ACHN (cell line): ENCODE results near the gene MAP10.

Experiments used
- DNase-seq: peaks from one replicate; pipeline ENCODE4 v3.0.0-alpha.2; 2015
- in situ Hi-C: cut with HindIII; loops from 2 replicates; pipeline ENCODE4 v1.10.0; 2017; ENCODE audit warnings: low sequenced_read_pairs, low pct_ligation_motif_present, low pct_unique_long_range_greater_than_20kb

The MAP10 gene

DNA sequence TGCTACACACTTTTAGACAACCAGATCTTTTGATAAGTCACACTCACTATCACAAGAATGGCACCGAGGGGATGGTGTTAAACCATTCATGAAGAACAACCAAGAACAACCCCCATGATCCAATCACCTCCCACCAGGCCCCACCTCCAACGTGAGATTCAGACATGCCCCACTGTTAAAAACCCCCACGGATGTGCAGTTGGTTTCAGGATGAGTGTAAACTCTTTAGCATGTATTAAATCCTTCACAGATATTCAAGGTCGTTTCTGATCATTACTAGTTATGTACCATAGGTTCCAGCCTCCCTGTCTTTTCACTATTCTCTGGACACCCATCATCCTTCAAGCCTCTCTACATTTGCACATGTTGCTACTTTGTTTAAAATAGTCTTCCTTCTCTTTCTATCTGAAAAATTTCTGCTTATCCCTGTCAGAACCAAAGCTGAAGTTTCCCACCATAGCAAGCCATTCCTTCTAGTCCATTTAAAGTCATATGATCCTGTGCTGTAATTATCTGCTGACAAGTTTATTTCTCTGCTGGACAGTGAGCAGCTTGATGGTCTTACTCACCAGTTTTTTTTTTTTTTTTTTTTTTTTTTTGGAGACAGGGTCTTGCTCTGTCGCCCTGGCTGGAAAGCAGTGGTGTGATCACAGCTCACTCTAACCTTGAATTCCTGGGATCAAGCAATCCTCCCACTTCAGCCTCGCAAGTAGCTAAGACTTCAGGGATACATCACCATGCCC lies 36.8 kb downstream of the MAP10 start:
- in situ Hi-C loops: no loop called here

GRCh38 chr1:232844791-232845190 lies 39.6 kb downstream of the MAP10 start:
- in situ Hi-C loops: no loop called here
- DNase-seq: peak; percentile 39

More for the DNA sequence above, 36.8 kb downstream of the MAP10 start:
- no peak for DNase-seq

- no peak for DNase-seq
- in situ Hi-C loops: no loop called here
These were observed 40.3 kb downstream of the MAP10 start for GRCh38 chr1:232845406-232845955.

GRCh38 chr1:232851532-232851931 lies 46.3 kb downstream of the MAP10 start:
- DNase-seq: no peak
- in situ Hi-C loops: no loop called here

DNA sequence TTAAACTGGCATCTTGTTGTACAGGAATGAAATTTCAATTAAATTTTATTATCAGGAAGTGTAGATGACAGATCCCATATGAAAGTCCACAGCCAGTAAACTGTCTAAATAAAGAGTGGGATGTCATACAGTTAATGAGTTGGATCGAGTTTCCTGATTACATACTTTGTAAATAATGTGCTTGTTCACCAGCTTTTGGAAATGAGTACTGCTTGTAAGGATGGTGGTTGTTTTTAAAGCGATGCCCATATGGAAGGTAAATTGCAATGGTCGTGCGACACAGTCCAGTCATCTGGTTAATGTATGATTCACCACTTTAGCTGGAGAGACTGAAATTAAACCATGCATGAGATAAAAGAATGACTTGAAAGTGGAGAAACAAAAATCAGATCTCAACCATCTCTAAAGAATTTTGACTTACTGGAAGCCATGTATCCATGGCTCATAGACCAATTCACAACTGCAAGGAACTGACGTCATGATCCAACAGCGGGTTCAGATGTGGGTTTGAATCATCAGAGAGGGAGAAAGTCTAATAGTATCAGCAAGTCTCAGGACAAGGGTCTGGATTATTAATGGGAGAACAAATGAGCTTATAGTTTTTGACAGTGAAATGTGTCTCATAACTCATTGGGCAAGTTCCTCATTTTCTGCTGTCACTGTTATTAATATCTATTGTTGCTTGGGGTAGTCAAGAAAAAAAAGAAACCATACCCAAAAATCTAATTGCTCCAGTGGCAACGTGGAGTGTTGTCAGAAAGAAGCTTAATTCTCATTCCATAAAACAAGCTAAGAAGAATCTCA lies 49.0 kb downstream of the MAP10 start:
- in situ Hi-C loops: no loop called here
- DNase-seq: peak; percentile 62

DNA sequence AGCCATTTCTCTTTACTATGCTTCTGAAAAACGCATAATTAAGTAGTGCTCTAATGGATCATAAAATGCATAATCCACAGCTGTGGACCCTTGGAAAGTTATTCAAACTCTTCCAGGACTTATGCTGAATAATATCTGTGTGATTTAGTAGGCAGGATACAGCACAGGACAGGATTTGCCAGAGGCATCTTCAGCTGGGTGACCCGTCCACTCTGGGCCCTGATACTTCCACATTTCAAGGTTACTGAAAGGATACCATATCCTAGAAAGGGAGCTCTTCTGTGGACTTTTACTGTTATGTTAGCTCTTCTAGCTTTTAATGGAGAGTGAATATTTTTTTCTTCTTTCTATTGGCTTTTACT lies 49.6 kb downstream of the MAP10 start:
- in situ Hi-C loops: no loop called here
- no peak for DNase-seq

- no peak for DNase-seq
- in situ Hi-C loops: no loop called here
These were observed 51.3 kb downstream of the MAP10 start for GRCh38 chr1:232856541-232856940.
